GM12878 (cell line): ENCODE data around the gene MCOLN2. TPM values are rescaled to one million over a fixed set of nuclear protein-coding genes. Genes with fewer than 3 reads are reported as not detected.

Source experiments
- ATAC-seq: fragments of 200-7000 bp; cut with Tn5 transposase; 3 replicates; pipeline ENCODE4 v1.9.1; 2020; ENCODE audit warnings: mild to moderate bottlenecking, moderate library complexity
- BruUV-seq: library from RNA; stranded (reverse); fragments of 400-500 nt; replicated peaks from 2 replicates; lab custom pipeline; 2021; lab: Mats Ljungman, UMichigan
- CTCF ChIA-PET: fragments of 300-600 bp; sonication (Branson Sonifier 250); formaldehyde crosslinking; extraction: SDS; loops from one replicate; lab custom pipeline; 2021; ENCODE audit warnings: inconsistent platforms; lab: Yijun Ruan, JAX
- POLR2A ChIA-PET: fragments of 350-600 bp; formaldehyde crosslinking; extraction: SDS; loops from one replicate; lab custom pipeline; 2021; ENCODE audit warnings: inconsistent platforms; lab: Charles Lee
- RAD21 ChIA-PET: fragments of 300-600 bp; sonication (Branson Sonifier 250); formaldehyde crosslinking; loops from one replicate; lab custom pipeline; 2023; ENCODE audit warnings: antibody characterized with exemption; ENCODE audit not compliant: unreplicated experiment; lab: Charles Lee
- SMC1A ChIA-PET: fragments of 300-600 bp; sonication (Branson Sonifier 250); formaldehyde crosslinking; loops from one replicate; lab custom pipeline; 2023; ENCODE audit not compliant: unreplicated experiment, uncharacterized antibody; lab: Charles Lee
- DNase-seq: peaks from one replicate; pipeline ENCODE4 v3.0.0-alpha.2; 2011; ENCODE audit warnings: low read depth, low spot score
- FAIRE-seq: peaks from 3 replicates; lab custom pipeline; 2011; peaks lifted over from hg19 to GRCh38; lab: Jason Lieb, UNC
- H2AFZ ChIP-seq: 2 replicates; pipeline ENCODE4 v1.6.0; 2011; ENCODE audit warnings: low read depth, low read length, control low read depth; ENCODE audit not compliant: control insufficient read depth
- H3K27ac ChIP-seq: 2 replicates; pipeline ENCODE4 v1.5.1; 2011; ENCODE audit warnings: control low read depth; ENCODE audit not compliant: control insufficient read depth, insufficient read depth
- H3K27me3 ChIP-seq, 2 experiments: replicated peaks in 1 of 2; 2 replicates each; pipeline versions ENCODE4 v1.6.0 to v1.6.1; 2011; ENCODE audit warnings: low read length in 1 of 2; ENCODE audit not compliant: control insufficient read depth in 2 of 2, insufficient read depth in 2 of 2
- H3K36me3 ChIP-seq, 2 experiments: 2 replicates each; pipeline ENCODE4 v1.5.1; 2011; ENCODE audit warnings: low read length in 1 of 2; ENCODE audit not compliant: control insufficient read depth in 2 of 2, insufficient read depth in 2 of 2
- H3K4me1 ChIP-seq: 2 replicates; pipeline ENCODE4 v1.6.1; 2011; ENCODE audit warnings: mild to moderate bottlenecking, low read length, moderate library complexity, mixed read lengths; ENCODE audit not compliant: control insufficient read depth, insufficient read depth
- H3K4me2 ChIP-seq: 2 replicates; pipeline ENCODE4 v1.6.0; 2011; ENCODE audit warnings: control low read depth; ENCODE audit not compliant: control insufficient read depth, insufficient read depth
- H3K4me3 ChIP-seq: fragments of 200-600 bp; sonication (generic); 2 replicates; pipeline ENCODE4 v1.5.1; 2016
- H3K79me2 ChIP-seq: 2 replicates; pipeline ENCODE4 v1.6.0; 2011; ENCODE audit warnings: low read length; ENCODE audit not compliant: control insufficient read depth, insufficient read depth
- H3K9ac ChIP-seq: 2 replicates; pipeline ENCODE4 v1.8.0; 2011; ENCODE audit warnings: low read length, control low read depth, mixed read lengths; ENCODE audit not compliant: control insufficient read depth, insufficient read depth
- H3K9me3 ChIP-seq: replicated peaks from 3 replicates; pipeline ENCODE4 v1.5.1; 2011; ENCODE audit warnings: mild to moderate bottlenecking, low read length; ENCODE audit not compliant: control insufficient read depth, insufficient read depth
- H4K20me1 ChIP-seq: 2 replicates; pipeline ENCODE4 v1.6.0; 2011; ENCODE audit not compliant: control insufficient read depth, insufficient read depth
- BMI1 ChIP-seq: fragments of 450-650 bp; IDR thresholded peaks from 2 replicates; pipeline ENCODE4 v1.6.1; 2016; ENCODE audit warnings: mild to moderate bottlenecking, moderate library complexity, borderline replicate concordance
- CBX3 ChIP-seq: fragments of 200-600 bp; sonication (generic); IDR thresholded peaks from 2 replicates; pipeline ENCODE4 v1.6.1; 2016; ENCODE audit warnings: low read depth, borderline replicate concordance
- NFIC ChIP-seq: IDR thresholded peaks from 2 replicates; pipeline ENCODE4 v1.6.1; 2012; ENCODE audit warnings: low read depth, mild to moderate bottlenecking, inconsistent platforms, low read length, moderate library complexity
- NFYA ChIP-seq: IDR thresholded peaks from 2 replicates; pipeline ENCODE4 v1.6.1; 2011; ENCODE audit warnings: low read depth, mild to moderate bottlenecking, low read length, improper control_type of control experiment, borderline replicate concordance
- NR2C1 ChIP-seq: fragments of 450-650 bp; IDR thresholded peaks from 2 replicates; pipeline ENCODE4 v1.6.1; 2017; ENCODE audit warnings: antibody characterized with exemption, mild to moderate bottlenecking, moderate library complexity
- NR2F1 ChIP-seq: fragments of 450-650 bp; conservative IDR thresholded peaks from 2 replicates; pipeline ENCODE4 v1.6.1; 2017; ENCODE audit warnings: mild to moderate bottlenecking
- SPI1 ChIP-seq: IDR thresholded peaks from 2 replicates; pipeline ENCODE4 v1.6.1; 2011; ENCODE audit warnings: low read depth, mild to moderate bottlenecking, low read length, moderate library complexity, borderline replicate concordance; ENCODE audit not compliant: insufficient read depth
- ZNF24 ChIP-seq: fragments of 450-650 bp; IDR thresholded peaks from 2 replicates; pipeline ENCODE4 v1.6.1; 2017; ENCODE audit warnings: antibody characterized with exemption, mild to moderate bottlenecking
- WGBS: methylation state at CpG from one replicate; pipeline ENCODE4 v1.1.6; 2016; ENCODE audit warnings: low lambda C conversion rate; ENCODE audit not compliant: insufficient replicate concordance, insufficient coverage; ENCODE audit errors: missing lambda C conversion rate; 5-methylcytosine and 5-hydroxymethylcytosine counted together
- in situ Hi-C: fragments of 300-500 bp; cut with MboI; formaldehyde crosslinking; loops from 9 replicates; pipeline ENCODE4 v1.14.3; 2018; ENCODE audit warnings: mixed read lengths
- intact Hi-C: fragments of 100-400 bp; cut with micrococcal nuclease; formaldehyde crosslinking; loops from one replicate; pipeline ENCODE4 v1.14.2; 2022; ENCODE audit not compliant: unreplicated experiment
- polyA plus RNA-seq, 11 experiments: library from polyadenylated mRNA; depleted of rRNA in 4 of 11; unstranded in 6 of 11; stranded (reverse) in 5 of 11; fragments of >200 nt; fragmentation: Nextera tagmentation in 4 of 11; fragmentation: Illumina TruSeq in 1 of 11; extraction: Ambion mirVana in 4 of 11; extraction: Trizol in 1 of 11; gene quantifications; 1 replicate in 1 of 11; 2 replicates in 10 of 11; pipeline versions ENCODE4 v1.2.1 to v1.2.3, GENCODE V29; 2011 to 2016; ENCODE audit warnings: inconsistent platforms in 2 of 11, missing spikeins in 2 of 11, low read depth in 1 of 11
- total RNA-seq, 4 experiments: library from RNA; depleted of rRNA in 3 of 4; stranded (reverse); fragments of >200 nt in 3 of 4; fragmentation: Illumina TruSeq in 1 of 4; extraction: Trizol in 1 of 4; gene quantifications; 2 replicates each; pipeline versions ENCODE4 v1.2.1 to v1.2.3, GENCODE V29; 2013 to 2021
- TF ChIP-seq, protein P1 (sequence below): IDR thresholded peaks from 2 replicates; pipeline ENCODE4 v1.6.1; 2011; ENCODE audit warnings: borderline replicate concordance, low read depth, mild to moderate bottlenecking, moderate library complexity, mixed read lengths, low read length; ENCODE audit not compliant: insufficient read depth; ENCODE audit errors: extremely low read length
- TF ChIP-seq, protein P2 (sequence below): fragments of 450-650 bp; IDR thresholded peaks from 2 replicates; pipeline ENCODE4 v1.6.1; 2017; ENCODE audit warnings: mild to moderate bottlenecking, moderate library complexity
- TF ChIP-seq, protein P3 (sequence below): IDR thresholded peaks from 2 replicates; pipeline ENCODE4 v1.6.1; 2012; ENCODE audit warnings: low read length, inconsistent platforms
- TF ChIP-seq, protein P4 (sequence below): fragments of 150-350 bp; IDR thresholded peaks from 2 replicates; pipeline ENCODE4 v1.6.1; 2016; ENCODE audit warnings: low read depth, low read length

MCOLN2 gene
- total and polyA plus RNA-seq, 10 of the 15 experiments (the other 5 are each of a cell fraction or from before 2014, with no cell fraction given): 25.9 to 233 (median 109) TPM

DNA sequence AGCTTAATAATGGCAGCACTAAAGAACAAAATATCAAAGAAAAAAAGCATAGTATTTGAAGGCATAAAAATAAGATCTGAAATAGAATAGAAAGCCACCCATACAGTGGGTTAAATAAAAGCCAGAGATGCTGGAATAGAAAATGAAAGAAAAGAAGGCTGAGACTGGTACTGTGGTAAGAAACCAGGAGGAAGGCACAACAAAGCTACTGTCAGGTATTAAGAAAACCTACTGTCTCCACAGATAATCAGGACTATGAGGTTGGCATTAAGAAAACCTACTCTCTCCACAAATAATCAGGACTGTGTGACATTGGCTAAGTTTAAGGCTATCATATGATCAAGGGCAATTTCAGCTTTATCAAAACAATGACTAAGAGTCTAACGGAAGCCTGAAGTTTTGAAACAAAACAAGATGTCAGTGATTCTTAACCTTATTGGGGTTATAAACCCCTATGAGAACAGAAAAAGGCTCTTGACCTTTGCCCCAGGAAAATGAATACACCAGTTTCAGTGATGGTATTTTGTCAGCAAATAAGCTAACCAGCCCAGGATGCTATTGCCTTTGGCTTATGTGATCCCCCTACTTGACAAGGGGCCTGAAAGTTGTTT, 24.4 kb downstream of the MCOLN2 start:
- peak; percentile 40 for ATAC-seq
- Histone ChIP-seq H3K27me3 (no peaks in the 10 kb centered on the region), H3K4me2 (peak overlapping the region; percentile 83), H3K36me3 (peaks cover 1 to 23% of the 10 kb centered on the region in 2 experiments), H3K9me3 (no peaks in the 10 kb centered on the region), H2AFZ (no peak overlapping the region), H3K27ac (peak overlapping the region; percentile 85), H4K20me1 (peaks cover 5% of the 10 kb centered on the region; the same call in 1 of the 2 replicates), H3K9ac (peak overlapping the region; percentile 26; the same call in 1 of the 2 replicates), H3K4me1 (peaks cover 56% of the 10 kb centered on the region), H3K79me2 (peaks cover 92% of the 10 kb centered on the region), H3K4me3 (peak overlapping the region; percentile 60)
- TF ChIP-seq NFYA (no peak), NFIC (peak; percentile 55; the same call in 1 of the 2 replicates), NR2F1 (peak; percentile 81), CBX3 (no peak), BMI1 (no peak), NR2C1 (peak; percentile 73), SPI1 (no peak), ZNF24 (peak; percentile 6; the same call in 1 of the 2 replicates)
- TF ChIP-seq, protein P1, sequence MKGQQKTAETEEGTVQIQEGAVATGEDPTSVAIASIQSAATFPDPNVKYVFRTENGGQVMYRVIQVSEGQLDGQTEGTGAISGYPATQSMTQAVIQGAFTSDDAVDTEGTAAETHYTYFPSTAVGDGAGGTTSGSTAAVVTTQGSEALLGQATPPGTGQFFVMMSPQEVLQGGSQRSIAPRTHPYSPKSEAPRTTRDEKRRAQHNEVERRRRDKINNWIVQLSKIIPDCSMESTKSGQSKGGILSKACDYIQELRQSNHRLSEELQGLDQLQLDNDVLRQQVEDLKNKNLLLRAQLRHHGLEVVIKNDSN: no peak
- TF ChIP-seq, protein P2, sequence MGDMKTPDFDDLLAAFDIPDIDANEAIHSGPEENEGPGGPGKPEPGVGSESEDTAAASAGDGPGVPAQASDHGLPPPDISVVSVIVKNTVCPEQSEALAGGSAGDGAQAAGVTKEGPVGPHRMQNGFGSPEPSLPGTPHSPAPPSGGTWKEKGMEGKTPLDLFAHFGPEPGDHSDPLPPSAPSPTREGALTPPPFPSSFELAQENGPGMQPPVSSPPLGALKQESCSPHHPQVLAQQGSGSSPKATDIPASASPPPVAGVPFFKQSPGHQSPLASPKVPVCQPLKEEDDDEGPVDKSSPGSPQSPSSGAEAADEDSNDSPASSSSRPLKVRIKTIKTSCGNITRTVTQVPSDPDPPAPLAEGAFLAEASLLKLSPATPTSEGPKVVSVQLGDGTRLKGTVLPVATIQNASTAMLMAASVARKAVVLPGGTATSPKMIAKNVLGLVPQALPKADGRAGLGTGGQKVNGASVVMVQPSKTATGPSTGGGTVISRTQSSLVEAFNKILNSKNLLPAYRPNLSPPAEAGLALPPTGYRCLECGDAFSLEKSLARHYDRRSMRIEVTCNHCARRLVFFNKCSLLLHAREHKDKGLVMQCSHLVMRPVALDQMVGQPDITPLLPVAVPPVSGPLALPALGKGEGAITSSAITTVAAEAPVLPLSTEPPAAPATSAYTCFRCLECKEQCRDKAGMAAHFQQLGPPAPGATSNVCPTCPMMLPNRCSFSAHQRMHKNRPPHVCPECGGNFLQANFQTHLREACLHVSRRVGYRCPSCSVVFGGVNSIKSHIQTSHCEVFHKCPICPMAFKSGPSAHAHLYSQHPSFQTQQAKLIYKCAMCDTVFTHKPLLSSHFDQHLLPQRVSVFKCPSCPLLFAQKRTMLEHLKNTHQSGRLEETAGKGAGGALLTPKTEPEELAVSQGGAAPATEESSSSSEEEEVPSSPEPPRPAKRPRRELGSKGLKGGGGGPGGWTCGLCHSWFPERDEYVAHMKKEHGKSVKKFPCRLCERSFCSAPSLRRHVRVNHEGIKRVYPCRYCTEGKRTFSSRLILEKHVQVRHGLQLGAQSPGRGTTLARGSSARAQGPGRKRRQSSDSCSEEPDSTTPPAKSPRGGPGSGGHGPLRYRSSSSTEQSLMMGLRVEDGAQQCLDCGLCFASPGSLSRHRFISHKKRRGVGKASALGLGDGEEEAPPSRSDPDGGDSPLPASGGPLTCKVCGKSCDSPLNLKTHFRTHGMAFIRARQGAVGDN: peak; percentile 91
- TF ChIP-seq, protein P3, sequence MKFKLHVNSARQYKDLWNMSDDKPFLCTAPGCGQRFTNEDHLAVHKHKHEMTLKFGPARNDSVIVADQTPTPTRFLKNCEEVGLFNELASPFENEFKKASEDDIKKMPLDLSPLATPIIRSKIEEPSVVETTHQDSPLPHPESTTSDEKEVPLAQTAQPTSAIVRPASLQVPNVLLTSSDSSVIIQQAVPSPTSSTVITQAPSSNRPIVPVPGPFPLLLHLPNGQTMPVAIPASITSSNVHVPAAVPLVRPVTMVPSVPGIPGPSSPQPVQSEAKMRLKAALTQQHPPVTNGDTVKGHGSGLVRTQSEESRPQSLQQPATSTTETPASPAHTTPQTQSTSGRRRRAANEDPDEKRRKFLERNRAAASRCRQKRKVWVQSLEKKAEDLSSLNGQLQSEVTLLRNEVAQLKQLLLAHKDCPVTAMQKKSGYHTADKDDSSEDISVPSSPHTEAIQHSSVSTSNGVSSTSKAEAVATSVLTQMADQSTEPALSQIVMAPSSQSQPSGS: no peak; the same call in 1 of the 2 replicates
- TF ChIP-seq, protein P4, sequence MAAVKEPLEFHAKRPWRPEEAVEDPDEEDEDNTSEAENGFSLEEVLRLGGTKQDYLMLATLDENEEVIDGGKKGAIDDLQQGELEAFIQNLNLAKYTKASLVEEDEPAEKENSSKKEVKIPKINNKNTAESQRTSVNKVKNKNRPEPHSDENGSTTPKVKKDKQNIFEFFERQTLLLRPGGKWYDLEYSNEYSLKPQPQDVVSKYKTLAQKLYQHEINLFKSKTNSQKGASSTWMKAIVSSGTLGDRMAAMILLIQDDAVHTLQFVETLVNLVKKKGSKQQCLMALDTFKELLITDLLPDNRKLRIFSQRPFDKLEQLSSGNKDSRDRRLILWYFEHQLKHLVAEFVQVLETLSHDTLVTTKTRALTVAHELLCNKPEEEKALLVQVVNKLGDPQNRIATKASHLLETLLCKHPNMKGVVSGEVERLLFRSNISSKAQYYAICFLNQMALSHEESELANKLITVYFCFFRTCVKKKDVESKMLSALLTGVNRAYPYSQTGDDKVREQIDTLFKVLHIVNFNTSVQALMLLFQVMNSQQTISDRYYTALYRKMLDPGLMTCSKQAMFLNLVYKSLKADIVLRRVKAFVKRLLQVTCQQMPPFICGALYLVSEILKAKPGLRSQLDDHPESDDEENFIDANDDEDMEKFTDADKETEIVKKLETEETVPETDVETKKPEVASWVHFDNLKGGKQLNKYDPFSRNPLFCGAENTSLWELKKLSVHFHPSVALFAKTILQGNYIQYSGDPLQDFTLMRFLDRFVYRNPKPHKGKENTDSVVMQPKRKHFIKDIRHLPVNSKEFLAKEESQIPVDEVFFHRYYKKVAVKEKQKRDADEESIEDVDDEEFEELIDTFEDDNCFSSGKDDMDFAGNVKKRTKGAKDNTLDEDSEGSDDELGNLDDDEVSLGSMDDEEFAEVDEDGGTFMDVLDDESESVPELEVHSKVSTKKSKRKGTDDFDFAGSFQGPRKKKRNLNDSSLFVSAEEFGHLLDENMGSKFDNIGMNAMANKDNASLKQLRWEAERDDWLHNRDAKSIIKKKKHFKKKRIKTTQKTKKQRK: no peak
- intact Hi-C loops (no loop called here), in situ Hi-C loops (no loop called here)
- peak; percentile 52 for FAIRE-seq
- ChIA-PET RAD21 (interaction anchor here (0.9 to 5.4 kb wide), 12 partner anchors 11 to 304 kb away, joined by 3 to 56 read pairs (median 8); partner anchors contain the start of genes BCL10, C1orf52 and MCOLN2), CTCF (interaction anchor here (1.3 to 4.9 kb wide), 16 partner anchors 10 to 303 kb away, joined by 3 to 49 read pairs (median 8); partner anchors contain the start of genes BCL10, C1orf52 and MCOLN2), SMC1A (interaction anchor here (0.7 to 9.6 kb wide), 19 partner anchors 10 to 468 kb away, joined by 3 to 132 read pairs (median 4); partner anchors contain the start of genes C1orf52 and MCOLN2), POLR2A (interaction anchor here (1.2 to 5.8 kb wide), 12 partner anchors 11 to 304 kb away, joined by 3 to 69 read pairs (median 5); partner anchors contain the start of genes BCL10 and MCOLN2)
- DNase-seq: no peak
- 0% methylated on average over 1 of the region's 1 CpG for WGBS
- no TSS peak for BruUV-seq
